ENCODE data around the gene TGM5.
"Not testable (repeated sequence)": the region's sequence is repeated elsewhere in the genome, so short reads cannot be mapped to it uniquely, and the experiment has no call there.

Gene TGM5, protein sequence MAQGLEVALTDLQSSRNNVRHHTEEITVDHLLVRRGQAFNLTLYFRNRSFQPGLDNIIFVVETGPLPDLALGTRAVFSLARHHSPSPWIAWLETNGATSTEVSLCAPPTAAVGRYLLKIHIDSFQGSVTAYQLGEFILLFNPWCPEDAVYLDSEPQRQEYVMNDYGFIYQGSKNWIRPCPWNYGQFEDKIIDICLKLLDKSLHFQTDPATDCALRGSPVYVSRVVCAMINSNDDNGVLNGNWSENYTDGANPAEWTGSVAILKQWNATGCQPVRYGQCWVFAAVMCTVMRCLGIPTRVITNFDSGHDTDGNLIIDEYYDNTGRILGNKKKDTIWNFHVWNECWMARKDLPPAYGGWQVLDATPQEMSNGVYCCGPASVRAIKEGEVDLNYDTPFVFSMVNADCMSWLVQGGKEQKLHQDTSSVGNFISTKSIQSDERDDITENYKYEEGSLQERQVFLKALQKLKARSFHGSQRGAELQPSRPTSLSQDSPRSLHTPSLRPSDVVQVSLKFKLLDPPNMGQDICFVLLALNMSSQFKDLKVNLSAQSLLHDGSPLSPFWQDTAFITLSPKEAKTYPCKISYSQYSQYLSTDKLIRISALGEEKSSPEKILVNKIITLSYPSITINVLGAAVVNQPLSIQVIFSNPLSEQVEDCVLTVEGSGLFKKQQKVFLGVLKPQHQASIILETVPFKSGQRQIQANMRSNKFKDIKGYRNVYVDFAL
- 0 reads per million in 2 donors for total RNA-seq

DNA sequence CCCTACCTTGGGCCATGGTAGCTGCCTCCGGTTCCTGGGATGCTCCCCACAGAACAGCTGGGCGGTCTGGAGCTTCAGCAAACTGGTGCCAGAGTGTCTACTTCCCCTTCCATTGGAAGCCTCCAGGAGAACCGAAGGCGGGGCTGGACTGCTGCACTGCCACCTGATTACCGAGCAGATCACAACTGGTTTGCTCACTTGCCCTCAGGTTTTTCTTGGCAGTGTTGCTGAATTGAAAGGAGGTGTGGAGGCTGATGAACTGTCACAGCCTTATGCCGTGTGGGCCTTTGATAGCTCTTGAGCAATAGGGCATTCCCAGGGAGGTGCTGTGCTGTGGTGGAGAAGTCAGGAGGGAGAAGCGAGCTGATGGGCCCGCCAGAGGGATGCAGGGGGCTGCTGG, at the start of gene TGM5:
Gene TGM5, minus strand, starts transcription at position 95 of the 400 bp plus-strand sequence. Its CDS starts 79 bp downstream, at position 16.
- DNase-seq, result no peak

DNA sequence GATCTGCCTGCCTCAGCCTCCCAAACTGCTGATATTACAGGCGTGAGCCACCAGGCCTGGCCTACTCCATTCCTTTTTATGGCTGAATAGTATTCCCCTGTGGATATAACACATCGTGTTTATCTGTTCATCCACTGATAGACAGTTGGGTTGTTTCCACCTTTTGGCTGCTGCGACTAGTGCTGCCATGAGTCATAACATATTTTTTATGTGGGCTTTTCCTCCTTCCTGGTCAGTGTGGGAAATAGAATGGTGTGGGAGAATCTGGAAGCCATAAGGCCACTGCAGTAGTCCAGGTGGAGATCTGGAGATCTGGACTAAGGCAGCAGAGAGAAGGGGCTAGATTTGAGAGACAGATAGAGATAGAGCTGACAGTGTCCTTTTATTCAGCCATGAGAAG, 47.4 kb upstream of the TGM5 start:
- DNase-seq, result no peak

DNA sequence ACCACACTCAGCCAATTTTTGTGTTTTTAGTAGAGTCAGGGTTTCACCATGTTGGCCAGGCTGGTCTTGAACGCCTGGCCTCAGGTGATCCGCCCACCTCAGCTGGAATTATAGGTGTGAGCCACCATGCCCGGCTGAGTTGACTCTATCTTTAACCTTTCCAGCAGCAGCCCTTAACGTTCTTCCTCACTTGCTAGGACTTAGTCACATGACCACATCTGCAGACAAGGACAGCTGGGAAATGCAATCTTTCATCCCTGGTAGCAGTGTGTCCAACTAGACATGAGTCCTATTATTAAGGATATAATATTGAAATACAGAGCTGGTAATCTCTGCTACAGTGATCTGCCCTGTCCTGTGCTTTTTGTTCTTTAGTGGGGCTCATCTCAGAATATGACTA, 45.6 kb upstream of the TGM5 start:
- no peak for DNase-seq

DNA sequence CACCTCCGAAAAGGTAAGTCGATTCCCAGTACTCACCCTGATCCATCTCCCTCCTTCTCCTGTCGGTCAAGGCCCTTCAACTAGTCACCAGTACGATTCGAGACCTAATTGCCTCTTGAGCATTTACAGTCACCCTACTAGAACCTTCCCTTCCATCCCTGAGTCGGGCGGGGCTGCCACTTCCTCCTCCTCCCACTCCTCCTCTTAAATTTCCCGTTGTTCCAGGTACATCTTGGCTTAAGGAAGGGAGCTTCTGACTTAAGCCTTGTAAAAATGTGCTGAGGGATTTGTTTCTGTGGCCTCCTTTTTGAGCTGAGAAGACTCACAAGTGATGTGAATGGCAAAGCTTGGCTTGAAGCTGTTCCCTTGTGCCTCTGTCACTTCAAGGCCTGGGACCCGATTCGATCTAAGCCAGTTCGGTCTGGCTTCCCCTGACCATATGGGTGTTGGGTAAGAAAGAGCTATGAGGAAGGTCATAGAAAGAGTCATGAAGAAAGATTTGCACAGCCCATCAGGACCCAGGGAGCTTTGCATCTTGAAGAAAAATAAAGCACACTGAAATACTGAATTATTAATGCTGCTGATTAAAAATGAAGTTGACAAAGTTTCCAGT, 35.6 kb upstream of the TGM5 start, which contains the start of gene TGM7:
Gene TGM7, minus strand, starts transcription at position 51 of the 613 bp plus-strand sequence.
- no peak for DNase-seq

DNA sequence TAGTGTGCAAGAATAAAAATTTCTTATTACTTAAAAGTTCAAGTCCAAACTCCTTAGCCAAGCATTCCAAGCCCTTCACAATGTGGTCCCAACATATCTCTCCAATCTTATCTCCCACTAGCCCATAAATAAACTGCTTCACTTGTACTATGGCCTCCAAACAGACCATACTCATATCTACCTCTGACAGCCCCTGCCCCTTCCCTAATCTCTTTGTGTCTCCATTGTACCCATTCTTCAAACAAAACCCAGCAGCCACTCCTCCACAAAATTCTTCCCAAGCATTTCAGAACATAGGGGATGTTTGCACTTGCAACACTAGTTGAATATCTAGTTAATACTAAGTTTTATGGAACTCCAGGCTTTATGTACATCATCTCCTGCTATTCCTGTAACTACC, 33.2 kb upstream of the TGM5 start:
- DNase-seq, result no peak

DNA sequence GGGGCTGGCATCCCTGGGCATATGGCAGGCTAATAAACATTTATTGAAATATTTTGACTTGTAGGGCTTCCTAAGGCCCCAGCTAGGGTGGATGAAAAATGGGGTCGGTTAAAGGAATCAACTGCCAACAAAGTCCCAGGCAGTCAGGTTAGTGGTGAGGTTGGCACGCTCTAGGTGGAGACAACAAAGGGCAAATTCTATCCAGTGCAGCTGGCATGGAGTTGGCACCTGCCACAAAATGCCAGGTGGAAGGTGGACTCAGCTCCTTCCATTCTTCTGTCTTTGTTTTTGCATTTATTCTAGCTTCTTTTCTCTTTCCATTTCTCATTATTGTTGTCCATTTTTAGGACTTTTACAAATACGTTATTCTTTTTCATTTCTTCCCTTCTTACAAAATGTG, 32.7 kb upstream of the TGM5 start:
- no peak for DNase-seq

DNA sequence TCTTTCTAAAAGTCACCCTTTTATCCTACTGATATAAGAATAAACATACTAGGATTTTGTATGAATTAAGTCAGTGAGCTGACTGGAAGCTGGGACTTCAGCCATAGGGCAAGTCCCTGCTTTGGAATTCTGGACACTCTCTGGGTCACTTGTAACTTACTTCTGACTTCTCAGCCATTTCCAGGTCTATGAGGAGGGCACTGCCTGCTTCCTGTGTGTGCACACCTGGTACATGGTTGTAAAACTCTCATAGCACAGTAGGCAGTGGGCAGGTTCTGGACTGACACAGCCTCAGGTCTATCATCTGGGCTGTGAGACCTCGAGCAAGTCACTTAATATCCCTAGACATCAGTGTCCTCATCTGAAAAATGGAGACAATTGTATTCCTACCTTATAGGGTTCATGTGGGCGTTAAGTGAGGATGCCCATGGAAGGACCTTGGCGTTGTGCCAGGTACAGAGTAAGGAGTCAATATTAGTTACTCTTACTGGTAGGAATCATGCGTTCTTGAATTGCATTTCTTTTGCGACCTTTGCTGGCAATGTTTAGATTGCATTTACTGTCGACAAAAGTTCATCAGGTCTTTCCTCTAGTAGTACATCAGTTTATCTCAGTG, 27.5 kb upstream of the TGM5 start:
- DNase-seq, result no peak

DNA sequence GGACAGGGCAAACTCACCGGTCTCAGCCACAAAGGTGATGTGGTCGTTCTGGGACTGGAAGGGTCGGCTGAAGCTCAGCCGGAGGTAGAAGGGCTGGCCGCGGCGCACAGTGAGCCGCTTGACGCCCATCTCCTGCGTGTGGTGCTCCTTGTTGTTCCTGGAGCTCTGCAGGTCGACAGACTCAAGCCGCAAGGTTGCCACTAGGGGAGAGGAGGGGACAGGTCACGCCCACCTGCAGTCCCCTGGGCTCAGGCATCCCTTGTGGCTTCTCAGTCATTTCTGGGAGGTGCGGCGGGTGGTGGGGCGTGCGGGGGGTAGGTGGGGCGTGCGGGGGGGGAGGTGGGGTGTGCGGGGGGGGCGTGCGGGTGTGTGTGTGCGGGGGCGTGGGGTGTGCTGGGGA, 26.7 kb upstream of the TGM5 start:
- no peak for DNase-seq

DNA sequence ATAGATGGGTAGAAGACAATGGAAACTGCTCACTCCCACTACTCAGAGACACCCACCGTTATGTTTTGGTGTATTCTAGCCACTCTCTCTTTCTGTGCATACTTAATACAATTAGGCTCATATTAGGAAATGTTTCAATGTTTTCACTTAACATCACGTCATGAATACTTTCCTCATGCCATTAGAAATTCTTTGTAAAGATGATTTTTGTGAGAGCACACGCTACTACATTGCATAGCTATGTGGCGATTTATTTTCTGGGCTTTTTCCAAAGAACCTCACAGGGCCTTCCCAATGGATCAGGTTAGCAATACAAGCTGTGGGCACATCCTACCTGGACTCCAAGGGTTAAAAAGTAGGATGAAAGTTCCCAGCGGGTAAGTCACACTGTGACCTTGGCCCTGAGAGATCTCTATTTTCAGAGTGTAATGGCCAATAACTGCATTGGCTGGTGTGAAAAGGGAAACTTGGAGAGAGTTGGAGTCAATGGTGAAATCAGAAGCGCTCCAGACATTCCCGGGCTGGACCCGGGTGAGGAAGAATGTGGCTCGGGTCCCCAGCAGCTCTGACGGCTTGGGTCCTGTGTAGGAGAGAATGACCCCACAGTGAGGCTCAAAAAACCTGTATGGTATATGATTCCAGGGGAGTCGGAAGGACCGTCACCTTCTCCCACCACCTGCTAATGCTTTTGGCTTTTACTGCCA, 25.8 kb upstream of the TGM5 start:
- no peak for DNase-seq

DNA sequence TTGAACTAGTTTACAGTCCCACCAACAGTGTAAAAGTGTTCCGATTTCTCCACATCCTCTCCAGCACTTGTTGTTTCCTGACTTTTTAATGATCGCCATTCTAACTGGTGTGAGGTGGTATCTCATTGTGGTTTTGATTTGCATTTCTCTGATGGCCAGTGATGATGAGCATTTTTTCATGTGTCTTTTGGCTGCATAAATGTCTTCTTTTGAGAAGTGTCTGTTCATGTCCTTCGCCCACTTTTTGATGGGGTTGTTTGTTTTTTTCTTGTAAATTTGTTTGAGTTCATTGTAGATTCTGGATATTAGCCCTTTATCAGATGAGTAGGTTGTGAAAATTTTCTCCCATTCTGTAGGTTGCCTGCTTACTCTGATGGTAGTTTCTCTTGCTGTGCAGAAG, 22.9 kb upstream of the TGM5 start:
- not testable (repeated sequence) for DNase-seq

DNA sequence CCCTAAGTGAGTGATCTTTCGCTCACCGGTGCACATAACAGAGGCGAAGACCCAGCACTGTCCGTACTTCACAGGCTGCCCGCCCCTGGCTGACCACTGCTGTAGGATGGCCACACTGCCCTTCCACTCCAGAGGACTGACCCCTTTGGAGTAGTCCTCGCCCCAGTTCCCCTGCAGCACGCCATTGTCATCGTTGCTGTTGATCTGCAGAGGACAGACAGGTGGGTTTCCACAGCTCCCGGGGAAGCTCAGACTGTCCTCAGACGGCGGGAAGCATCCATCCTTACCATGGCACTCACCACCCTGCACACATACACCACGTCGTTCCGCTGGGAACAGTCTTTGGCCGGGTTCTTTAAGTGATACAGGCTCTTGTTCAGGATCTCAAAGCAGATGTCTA, 20.5 kb upstream of the TGM5 start:
- no peak for DNase-seq

DNA sequence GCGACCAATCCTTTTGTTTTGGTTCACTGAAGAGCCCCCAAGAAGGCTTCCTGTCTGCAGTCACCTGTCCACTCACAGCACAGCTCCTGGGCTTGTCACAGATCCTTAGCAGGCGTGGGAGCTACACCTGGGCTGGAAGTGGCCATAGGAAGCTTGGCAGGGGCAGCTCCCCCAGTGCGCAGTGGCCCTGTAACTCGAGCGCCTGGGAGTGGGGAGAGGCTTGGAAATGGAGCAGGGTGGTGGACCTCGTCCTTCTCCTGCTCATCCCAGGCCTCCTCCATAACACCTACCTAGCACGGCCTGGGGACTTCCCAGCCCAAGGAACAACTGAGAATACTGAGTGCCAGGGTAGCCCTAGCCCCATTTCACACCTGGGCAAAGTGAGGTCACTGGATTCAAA, 19.3 kb upstream of the TGM5 start:
- no peak for DNase-seq

DNA sequence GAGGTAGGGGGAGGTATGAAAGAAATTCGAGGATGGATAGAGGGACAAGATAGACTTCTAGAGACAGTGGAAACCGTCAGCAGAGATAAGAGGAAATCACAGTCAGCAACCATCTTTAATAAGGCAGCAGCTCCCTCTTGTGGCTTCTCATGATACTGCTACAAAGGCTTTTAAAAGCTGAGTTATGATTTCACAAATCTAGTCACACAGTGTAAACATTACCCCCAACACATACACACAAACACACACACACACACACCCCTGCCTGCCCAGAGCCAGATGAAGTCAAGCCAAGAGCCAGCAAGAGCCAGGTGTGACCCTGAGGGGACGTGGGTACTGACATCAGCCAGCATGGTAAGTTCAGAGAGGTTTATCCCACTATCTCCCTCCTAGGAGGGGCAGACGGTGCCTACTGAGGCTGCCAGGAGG, 18.9 kb upstream of the TGM5 start:
- DNase-seq, result peak; percentile 40

DNA sequence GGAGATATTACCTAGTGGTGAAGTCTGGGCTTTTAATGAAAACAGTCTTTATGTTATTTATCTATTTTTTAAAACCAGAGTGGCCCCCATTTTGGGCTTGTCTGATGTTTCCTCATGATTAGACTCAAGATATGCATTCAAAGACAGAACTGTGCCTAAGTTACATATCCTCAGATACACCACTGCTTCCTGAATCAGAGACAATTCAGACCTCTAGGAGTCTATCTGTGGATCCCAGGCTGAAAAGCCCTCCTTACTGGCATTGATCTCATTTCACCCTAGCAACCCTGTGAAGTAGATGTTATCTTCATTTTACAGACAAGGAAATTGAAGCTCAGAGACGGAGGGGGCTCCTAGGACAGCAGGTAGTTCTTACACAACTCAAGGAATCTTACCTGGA, 16.8 kb upstream of the TGM5 start:
- no peak for DNase-seq

DNA sequence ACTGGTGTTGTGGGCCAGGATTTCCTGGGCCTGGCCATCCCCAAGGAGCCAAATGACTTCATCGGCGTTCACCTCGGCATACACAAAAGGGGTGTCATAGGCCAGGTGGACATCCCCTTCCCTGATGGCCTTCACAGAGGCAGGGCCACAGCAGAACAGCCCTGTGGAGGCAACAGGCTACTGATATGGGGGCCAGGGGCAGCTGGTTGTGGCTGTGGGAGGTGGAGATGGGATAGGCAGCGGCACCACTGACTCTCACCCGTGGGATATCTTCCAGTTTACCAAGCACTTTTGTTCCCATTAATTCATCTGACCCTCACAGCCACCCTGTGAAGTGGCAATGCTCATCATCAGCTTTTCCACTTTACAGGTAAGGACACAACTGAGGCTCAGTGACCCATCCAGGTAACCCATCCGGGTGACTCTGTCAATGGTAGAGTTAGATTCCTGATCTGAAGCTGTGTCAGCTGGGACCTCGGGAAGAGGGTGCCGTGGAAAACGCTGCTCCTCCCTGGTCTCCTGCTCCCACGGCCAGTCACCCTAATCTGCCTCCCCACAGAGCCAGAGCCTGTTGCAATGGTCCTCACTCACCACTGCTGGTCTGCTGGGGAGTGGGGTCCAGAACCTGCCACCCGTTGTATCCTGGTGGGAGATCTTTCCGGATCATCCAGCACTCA, 15.3 kb upstream of the TGM5 start:
- no peak for DNase-seq

DNA sequence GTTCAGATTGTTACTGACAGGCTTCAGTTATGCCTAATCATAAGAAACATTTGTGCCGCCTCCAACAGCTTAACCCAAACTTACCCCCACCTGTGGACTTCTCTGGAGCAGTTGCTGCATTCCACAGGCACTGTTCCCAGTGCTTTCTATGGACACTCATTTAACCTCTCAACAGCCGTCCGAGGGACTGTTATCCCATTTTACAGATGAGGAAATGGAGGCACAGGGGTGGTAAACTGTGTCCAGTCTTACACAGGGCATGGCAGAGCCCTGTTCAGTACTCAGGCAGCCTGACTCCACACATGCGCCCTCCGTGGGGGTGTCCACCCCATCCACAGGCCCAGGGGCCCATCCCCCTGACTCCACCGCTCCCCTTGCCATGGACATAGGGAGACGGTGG, 14.3 kb upstream of the TGM5 start:
- no peak for DNase-seq

DNA sequence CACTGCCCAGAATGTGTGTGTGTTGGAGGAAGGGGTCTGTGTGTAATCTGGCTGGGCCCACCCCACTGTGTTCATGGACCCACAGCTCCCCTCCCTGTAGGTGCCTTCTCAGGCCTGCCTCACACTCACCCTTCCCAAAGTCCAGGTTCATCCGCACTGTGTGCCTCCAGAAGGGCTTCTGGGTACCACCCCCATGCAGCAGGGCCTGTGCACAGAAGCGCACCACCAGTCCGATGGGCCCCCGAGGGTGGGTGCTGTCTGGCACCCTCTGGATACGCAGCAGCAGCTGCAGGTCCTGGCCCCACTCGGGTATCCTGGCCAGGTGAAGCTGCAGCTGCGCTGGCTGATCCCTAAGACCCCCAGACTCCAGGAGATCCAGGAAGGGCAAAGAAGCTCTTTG, 12.8 kb upstream of the TGM5 start:
- DNase-seq, result no peak

DNA sequence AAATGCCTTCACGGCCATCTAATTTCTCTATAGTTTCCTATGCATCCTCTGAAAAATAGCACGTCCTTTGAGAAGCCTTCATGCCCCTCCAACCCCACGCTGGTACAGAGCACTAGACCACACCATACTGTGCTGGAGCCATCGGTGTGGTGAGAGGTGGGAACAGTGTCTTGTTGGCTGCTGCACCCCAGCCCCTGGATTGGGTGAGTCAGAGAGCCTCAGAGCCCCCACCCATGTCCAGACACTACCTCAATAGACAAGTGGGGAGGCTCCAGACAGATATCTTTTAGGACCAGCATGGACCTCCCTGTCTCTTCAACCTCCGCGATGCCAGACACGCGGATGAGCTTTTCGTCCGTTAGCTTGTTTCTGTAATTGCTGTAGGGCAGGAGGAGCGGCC, 12.1 kb upstream of the TGM5 start:
- DNase-seq, result no peak

DNA sequence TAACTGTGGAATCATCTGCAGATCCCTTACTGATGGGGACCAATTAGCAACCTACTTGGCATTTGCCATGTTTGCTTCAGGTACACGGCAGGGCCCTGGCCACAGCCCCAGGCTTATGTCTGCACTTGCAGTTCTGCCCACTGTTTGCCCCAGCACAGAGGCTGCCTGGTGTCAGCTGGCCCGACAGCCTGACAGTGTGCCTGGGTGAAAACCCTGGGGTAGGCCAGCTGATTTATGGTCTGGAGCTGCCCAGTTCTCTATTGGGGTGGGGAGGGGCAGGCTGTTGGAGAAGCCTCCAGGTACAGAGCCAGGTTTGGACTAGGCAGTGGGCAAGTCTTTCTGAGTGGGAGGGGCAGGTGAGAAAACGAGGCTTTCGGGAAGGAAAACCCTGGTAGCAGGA, 11.2 kb upstream of the TGM5 start:
- DNase-seq, result no peak

DNA sequence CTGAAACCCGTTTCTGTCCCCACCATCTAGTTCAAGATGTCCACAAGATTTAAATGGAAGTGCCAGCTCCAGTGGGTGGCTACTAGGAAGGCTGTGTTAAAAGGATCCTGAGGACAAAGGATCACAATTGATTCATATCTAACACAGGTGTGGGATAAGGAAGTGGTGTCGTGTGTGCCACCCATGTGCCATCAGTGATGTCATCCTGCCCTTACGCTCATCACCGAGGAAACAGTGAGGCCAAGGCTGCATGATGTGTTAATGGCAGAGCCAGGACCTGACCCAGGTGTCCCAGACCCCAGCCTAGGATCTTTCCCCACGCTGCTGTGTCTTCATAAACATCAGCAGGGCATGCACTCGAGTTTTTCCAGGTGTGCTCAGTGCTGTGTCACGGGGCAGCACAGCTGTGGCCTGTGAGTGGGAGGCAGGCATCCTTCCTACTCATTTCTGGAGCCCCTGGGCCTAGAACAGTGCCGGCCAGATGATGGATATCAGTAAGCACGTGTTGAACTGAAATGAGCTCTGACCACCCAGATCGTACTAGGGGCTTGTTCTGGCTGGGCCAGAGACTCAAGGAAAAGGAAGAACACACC, 10.6 kb upstream of the TGM5 start:
- no peak for DNase-seq

DNA sequence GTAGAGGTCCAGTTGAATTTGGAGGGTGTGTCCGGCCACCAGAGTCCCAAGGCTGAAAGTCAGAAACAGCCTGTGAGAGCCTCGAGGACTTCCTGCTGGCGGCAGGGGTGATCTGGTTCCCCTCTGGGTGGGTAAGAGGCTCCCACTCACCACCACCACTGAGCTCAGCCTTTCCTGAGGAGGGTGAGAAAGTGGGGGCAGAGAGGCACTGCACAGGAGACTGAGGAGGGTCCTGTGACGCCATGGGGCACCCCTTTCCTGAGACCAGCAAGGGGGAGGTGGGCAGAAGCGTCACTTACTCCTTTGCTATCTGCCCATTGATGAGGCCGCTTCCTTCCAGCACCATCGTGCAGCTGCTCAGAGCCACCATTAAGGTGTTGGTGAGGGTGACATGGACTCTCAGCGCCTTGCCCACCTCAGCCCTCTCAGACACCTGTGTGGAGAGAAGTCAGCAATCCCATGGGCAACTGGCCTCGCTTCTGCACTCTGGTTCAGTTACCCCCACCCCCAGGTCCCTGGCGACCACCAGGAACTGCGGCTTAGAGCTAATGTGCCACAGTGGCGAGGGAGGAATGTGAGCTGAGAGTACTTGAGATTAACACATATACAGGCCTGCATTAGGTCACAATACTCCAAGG, 10.0 kb upstream of the TGM5 start:
- DNase-seq, result no peak

Data from T-helper 9 cell (primary cell).